ENCODE measurements around the gene F2R. TPM values are rescaled to one million over a fixed set of nuclear protein-coding genes. Genes with fewer than 3 reads are reported as not detected.

The F2R gene
- total RNA-seq, 2 donors from 2014 or later: 28.5 to 43.1 TPM

DNA sequence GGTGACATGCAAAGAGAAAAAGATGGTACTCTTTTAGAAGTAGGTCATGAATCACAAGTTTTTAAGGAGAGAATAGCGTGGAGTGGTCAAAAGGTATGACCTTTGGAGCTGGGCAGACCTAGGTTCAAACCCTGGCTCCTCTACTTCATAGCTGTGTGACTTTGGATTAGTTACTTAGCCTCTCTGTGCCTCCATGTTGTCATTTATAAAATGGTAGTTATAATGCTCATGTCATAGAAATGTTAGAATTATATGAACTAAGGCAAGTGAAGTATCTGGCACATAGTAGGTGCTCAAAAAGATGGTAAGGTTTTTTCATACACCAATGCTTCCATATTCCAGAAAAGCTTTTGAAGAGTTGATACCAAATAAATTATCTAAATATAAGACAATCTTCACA is 7.3 kb downstream of the F2R start:
- Mint-ChIP-seq H3K27ac (no peak overlapping the region), H3K9me3 (peaks cover 3% of the 10 kb centered on the region), H3K27me3 (ENCODE audit: insufficient read depth) (no peaks in the 10 kb centered on the region), H3K4me3 (no peak overlapping the region), H3K4me1 (no peaks in the 10 kb centered on the region), H3K36me3 (ENCODE audit: low read depth) (peaks cover 12% of the 10 kb centered on the region)
- Histone ChIP-seq H3K27me3 (ENCODE audit: control insufficient read depth, insufficient read depth, low read length, poor library complexity, severe bottlenecking) (no peaks in the 10 kb centered on the region), H3K9ac (ENCODE audit: extremely low read depth, low read length, poor library complexity, severe bottlenecking) (no peak overlapping the region), H3K4me1 (ENCODE audit: control insufficient read depth, insufficient read depth, low read length) (no peaks in the 10 kb centered on the region), H3K9me3 (ENCODE audit: control insufficient read depth, low read length) (peaks cover 12% of the 10 kb centered on the region), H3K4me3 (ENCODE audit: low read length) (no peak overlapping the region), H3K27ac (ENCODE audit: low read depth, low read length) (no peak overlapping the region), H3K36me3 (ENCODE audit: control insufficient read depth, insufficient read depth, low read length) (peaks cover 6% of the 10 kb centered on the region)
- TF ChIP-seq, protein P1, sequence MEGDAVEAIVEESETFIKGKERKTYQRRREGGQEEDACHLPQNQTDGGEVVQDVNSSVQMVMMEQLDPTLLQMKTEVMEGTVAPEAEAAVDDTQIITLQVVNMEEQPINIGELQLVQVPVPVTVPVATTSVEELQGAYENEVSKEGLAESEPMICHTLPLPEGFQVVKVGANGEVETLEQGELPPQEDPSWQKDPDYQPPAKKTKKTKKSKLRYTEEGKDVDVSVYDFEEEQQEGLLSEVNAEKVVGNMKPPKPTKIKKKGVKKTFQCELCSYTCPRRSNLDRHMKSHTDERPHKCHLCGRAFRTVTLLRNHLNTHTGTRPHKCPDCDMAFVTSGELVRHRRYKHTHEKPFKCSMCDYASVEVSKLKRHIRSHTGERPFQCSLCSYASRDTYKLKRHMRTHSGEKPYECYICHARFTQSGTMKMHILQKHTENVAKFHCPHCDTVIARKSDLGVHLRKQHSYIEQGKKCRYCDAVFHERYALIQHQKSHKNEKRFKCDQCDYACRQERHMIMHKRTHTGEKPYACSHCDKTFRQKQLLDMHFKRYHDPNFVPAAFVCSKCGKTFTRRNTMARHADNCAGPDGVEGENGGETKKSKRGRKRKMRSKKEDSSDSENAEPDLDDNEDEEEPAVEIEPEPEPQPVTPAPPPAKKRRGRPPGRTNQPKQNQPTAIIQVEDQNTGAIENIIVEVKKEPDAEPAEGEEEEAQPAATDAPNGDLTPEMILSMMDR (conservative IDR thresholded peaks at IDR 0.05): no peak
- 91 to 100% methylated on average over 1 of the region's 1 CpG for WGBS, 2 experiments (ENCODE audit: insufficient coverage in 1 of 2, insufficient read length in 1 of 2)
- no peak for DNase-seq

DNA sequence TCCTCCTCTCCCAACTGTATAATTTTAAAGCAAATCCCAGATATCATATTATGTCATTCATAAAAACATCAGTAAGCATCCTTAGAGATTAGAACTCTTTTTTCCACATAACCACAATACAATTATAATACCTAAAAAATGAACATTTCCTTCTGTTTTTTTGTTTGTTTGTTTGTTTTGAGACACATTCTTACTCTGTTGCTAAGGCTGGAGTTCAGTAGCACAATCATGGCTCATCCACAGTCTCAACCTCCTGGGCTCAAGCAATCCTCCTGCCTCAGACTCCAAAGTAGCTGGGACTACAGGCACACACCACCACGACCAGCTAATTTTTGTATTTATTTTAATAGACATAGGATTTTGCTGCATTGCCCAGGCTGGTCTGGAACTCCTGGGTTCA is 8.0 kb downstream of the F2R start:
- Histone ChIP-seq H3K27me3 (ENCODE audit: control insufficient read depth, insufficient read depth, low read length, poor library complexity, severe bottlenecking) (no peaks in the 10 kb centered on the region), H3K9me3 (ENCODE audit: control insufficient read depth, low read length) (peaks cover 19% of the 10 kb centered on the region), H3K4me3 (ENCODE audit: low read length) (no peak overlapping the region), H3K36me3 (ENCODE audit: control insufficient read depth, insufficient read depth, low read length) (peaks cover 10% of the 10 kb centered on the region), H3K9ac (ENCODE audit: extremely low read depth, low read length, poor library complexity, severe bottlenecking) (no peak overlapping the region), H3K4me1 (ENCODE audit: control insufficient read depth, insufficient read depth, low read length) (no peaks in the 10 kb centered on the region), H3K27ac (ENCODE audit: low read depth, low read length) (no peak overlapping the region)
- TF ChIP-seq, protein P1 (conservative IDR thresholded peaks at IDR 0.05): no peak
- H3K27ac Mint-ChIP-seq: no peak overlapping the region
- peaks cover 9% of the 10 kb centered on the region for H3K9me3 Mint-ChIP-seq
- H3K27me3 Mint-ChIP-seq (ENCODE audit: insufficient read depth): no peaks in the 10 kb centered on the region
- 88% methylated on average over 1 of the region's 1 CpG; no CpG with 5 or more reads in 1 of the 2 experiments for WGBS, 2 experiments (ENCODE audit: insufficient coverage in 1 of 2, insufficient read length in 1 of 2)
- H3K36me3 Mint-ChIP-seq (ENCODE audit: low read depth): peaks cover 12% of the 10 kb centered on the region
- DNase-seq: no peak
- H3K4me3 Mint-ChIP-seq: no peak overlapping the region
- H3K4me1 Mint-ChIP-seq: no peaks in the 10 kb centered on the region

DNA sequence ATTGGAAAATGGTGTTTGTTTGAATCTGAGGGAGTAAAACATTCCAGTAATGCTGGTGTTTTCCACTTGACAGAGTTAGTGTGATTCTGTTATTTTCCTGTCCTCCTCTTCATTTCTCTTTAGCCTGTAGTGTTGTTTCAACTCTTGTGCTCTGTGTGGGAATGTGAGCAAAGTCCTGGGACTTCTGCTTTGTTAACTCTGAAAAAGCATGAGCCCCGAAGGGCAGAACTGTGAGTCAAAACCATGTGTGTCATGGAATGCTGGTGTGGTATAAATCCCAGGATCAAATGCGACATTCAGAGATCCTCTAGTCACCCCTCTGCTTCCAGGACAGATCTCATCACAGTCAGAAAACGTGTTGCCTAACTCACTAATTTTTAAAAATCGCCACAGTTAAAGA is 8.9 kb downstream of the F2R start:
- Histone ChIP-seq H3K9me3 (ENCODE audit: control insufficient read depth, low read length) (peaks cover 28% of the 10 kb centered on the region), H3K36me3 (ENCODE audit: control insufficient read depth, insufficient read depth, low read length) (peaks cover 19% of the 10 kb centered on the region), H3K4me1 (ENCODE audit: control insufficient read depth, insufficient read depth, low read length) (no peaks in the 10 kb centered on the region), H3K27me3 (ENCODE audit: control insufficient read depth, insufficient read depth, low read length, poor library complexity, severe bottlenecking) (no peaks in the 10 kb centered on the region), H3K4me3 (ENCODE audit: low read length) (no peak overlapping the region), H3K9ac (ENCODE audit: extremely low read depth, low read length, poor library complexity, severe bottlenecking) (no peak overlapping the region), H3K27ac (ENCODE audit: low read depth, low read length) (no peak overlapping the region)
- Mint-ChIP-seq H3K9me3 (peaks cover 19% of the 10 kb centered on the region), H3K36me3 (ENCODE audit: low read depth) (peaks cover 20% of the 10 kb centered on the region), H3K4me1 (no peaks in the 10 kb centered on the region), H3K27ac (no peak overlapping the region), H3K27me3 (ENCODE audit: insufficient read depth) (no peaks in the 10 kb centered on the region), H3K4me3 (no peak overlapping the region)
- WGBS, 2 experiments (ENCODE audit: insufficient coverage in 1 of 2, insufficient read length in 1 of 2): 90 to 91% methylated on average over 4 of the region's 4 CpGs
- TF ChIP-seq, protein P1 (conservative IDR thresholded peaks at IDR 0.05): no peak
- no peak for DNase-seq
